ENCODE results near the gene LSM14B.

Gene LSM14B

DNA sequence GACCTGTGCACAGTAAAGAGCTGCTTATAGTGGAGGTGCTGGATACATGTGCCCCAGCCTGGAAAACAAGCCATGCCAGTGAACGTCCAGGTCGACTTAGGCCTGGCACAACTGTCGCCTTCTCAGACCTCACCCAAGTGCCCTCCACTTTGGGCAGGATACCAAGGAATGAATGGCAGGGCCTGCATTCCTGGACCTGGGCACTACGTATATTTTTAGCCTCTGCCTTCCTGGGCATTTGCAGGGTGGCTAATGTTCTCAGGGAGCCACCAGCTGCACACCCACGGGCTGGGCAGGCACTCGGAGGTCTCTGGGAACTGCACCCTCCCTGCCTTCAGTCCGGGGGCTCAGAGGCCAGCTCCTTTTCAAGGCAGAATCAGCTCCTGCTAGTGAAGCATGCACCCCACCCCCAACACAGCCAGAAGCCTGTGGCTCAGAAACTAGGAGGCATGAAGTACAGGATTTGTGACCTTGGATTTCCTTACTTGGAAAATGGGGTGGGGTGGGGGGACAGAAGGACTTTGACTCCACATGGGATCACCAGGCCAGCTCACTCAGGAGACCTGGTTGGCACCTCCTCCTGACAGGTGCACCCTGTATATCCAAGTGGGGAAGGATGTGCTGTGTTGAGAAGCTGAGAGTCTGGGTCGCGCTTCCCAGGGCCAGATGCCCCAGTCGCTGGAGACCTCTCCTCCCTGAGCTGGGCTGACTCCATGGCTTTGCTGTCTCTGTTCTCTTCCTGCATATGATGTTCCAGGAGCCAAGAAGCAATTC is 2.5 kb upstream of the LSM14B start:
- TF ChIP-seq CTCF (IDR thresholded peaks at IDR 0.05; ENCODE audit: insufficient read depth, missing control alignments) = no peak
- FAIRE-seq (no peak), DNase-seq (ENCODE audit: insufficient read length, low spot score) (no peak)

DNA sequence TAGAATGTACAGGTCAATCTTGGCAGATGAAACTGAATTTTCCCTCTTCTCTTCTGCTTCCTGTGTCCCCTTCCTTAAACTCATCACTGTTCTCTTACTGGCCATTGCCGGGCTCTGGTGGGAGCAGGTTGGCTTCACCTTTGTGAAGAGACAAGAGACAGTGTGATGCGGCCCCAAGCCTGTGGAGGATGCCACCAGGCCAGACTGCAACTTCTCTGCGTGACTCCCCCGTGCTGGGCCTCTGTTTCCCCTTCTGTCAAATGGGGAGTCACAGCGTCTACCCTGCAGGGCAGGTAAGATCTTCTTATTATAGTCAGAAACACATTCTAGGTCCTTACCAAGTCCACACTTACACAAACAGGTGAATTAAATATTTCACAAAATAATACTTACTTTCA is 1.9 kb upstream of the LSM14B start:
- DNase-seq (ENCODE audit: insufficient read length, low spot score) (no peak), FAIRE-seq (no peak)
- TF ChIP-seq CTCF (IDR thresholded peaks at IDR 0.05; ENCODE audit: insufficient read depth, missing control alignments) = no peak

- no peak for TF ChIP-seq CTCF (IDR thresholded peaks at IDR 0.05; ENCODE audit: insufficient read depth, missing control alignments)
- DNase-seq (ENCODE audit: insufficient read length, low spot score) (no peak), FAIRE-seq (no peak)
Measured at GRCh38 chr20:62120990-62121775, 1.1 kb upstream of the LSM14B start.

- FAIRE-seq (no peak), DNase-seq (ENCODE audit: insufficient read length, low spot score) (no peak)
- TF ChIP-seq CTCF (IDR thresholded peaks at IDR 0.05; ENCODE audit: insufficient read depth, missing control alignments) = no peak
Measured at GRCh38 chr20:62122654-62123449, 577 bp downstream of the LSM14B start.

- TF ChIP-seq CTCF (IDR thresholded peaks at IDR 0.05; ENCODE audit: insufficient read depth, missing control alignments) = no peak
- no peak for FAIRE-seq
- DNase-seq (ENCODE audit: insufficient read length, low spot score) = no peak
Measured at GRCh38 chr20:62123450-62124118, 1.3 kb downstream of the LSM14B start.

DNA sequence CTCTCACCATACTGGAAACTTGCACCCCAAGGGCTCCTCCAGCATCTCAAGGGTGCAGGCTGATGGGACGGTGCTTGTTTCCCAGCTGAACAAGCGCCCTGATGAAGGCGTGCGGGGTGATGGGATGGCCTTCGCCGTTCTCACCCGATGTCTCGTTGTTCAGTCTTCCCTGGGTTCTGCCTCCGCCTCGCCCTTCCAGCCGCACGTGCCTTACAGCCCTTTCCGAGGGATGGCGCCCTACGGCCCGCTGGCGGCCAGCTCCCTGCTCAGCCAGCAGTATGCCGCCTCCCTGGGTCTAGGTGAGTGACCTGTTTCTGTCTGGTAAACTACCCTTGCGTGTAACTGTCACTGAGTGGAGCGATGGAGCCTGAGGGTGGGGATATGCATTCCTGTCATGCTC is 3.9 kb downstream of the LSM14B start:
- no peak for FAIRE-seq
- no peak for TF ChIP-seq CTCF (IDR thresholded peaks at IDR 0.05; ENCODE audit: insufficient read depth, missing control alignments)
- DNase-seq (ENCODE audit: insufficient read length, low spot score) = no peak
